ENCODE results near the gene PCYT1A. TPM values are rescaled to one million over a fixed set of nuclear protein-coding genes. Genes with fewer than 3 reads are reported as not detected.
A peak's percentile ranks its signal among the peaks of the same experiment; 100 is the strongest.

PCYT1A gene
- total RNA-seq, 3 donors from 2014 or later = 55.9 to 92.0 (median 56.4) TPM

- intact Hi-C loops (cut with DNase I; ENCODE audit: low total_unique reads) = loop anchor here (5.0 kb wide), 1 partner anchor 110 kb away; the partner anchor contains the start of gene TFRC
- Histone ChIP-seq H3K36me3 (no peaks in the 10 kb centered on the region), H3K9me3 (no peaks in the 10 kb centered on the region), H3K27ac (peak overlapping the region; percentile 40 to 54), H3K4me3 (no peak overlapping the region), H3K4me1 (no peaks in the 10 kb centered on the region), H3K27me3 (no peaks in the 10 kb centered on the region)
- DNase-seq (ENCODE audit: low spot score in 2 of 2) = no peak
- TF ChIP-seq CTCF (IDR thresholded peaks at IDR 0.05) = no peak
- peak in 1 of 3 donors; percentile 21 for TF ChIP-seq POLR2AphosphoS5 (IDR thresholded peaks at IDR 0.05)
Measured at GRCh38 chr3:196192524-196193051, 94.9 kb downstream of the PCYT1A start.

- intact Hi-C loops (cut with DNase I; ENCODE audit: low total_unique reads) = loop anchor here (5.0 kb wide), 1 partner anchor 110 kb away; the partner anchor contains the start of gene TFRC
- no peak for TF ChIP-seq POLR2AphosphoS5 (IDR thresholded peaks at IDR 0.05)
- TF ChIP-seq CTCF (IDR thresholded peaks at IDR 0.05) = no peak
- no peak for TF ChIP-seq POLR2A (IDR thresholded peaks at IDR 0.05)
- DNase-seq (ENCODE audit: low spot score in 2 of 2) = no peak
- H3K36me3 ChIP-seq = no peaks in the 10 kb centered on the region
- H3K27me3 ChIP-seq = no peaks in the 10 kb centered on the region
- no peaks in the 10 kb centered on the region for H3K9me3 ChIP-seq
- H3K27ac ChIP-seq = peak overlapping the region; percentile 40 to 54
- H3K4me1 ChIP-seq = no peaks in the 10 kb centered on the region
- no peak overlapping the region for H3K4me3 ChIP-seq
Measured at GRCh38 chr3:196192036-196192523, 95.4 kb downstream of the PCYT1A start.

- intact Hi-C loops (cut with DNase I; ENCODE audit: low total_unique reads) = loop anchor here (5.0 kb wide), 1 partner anchor 107 kb away; the partner anchor contains the start of gene TFRC
- Histone ChIP-seq H3K27me3 (no peaks in the 10 kb centered on the region), H3K36me3 (no peaks in the 10 kb centered on the region), H3K9me3 (no peaks in the 10 kb centered on the region), H3K4me3 (no peak overlapping the region), H3K4me1 (no peaks in the 10 kb centered on the region), H3K27ac (no peak overlapping the region)
- no peak for TF ChIP-seq POLR2AphosphoS5 (IDR thresholded peaks at IDR 0.05)
- TF ChIP-seq POLR2A (IDR thresholded peaks at IDR 0.05) = no peak
- no peak for TF ChIP-seq CTCF (IDR thresholded peaks at IDR 0.05)
- no peak for DNase-seq (ENCODE audit: low spot score in 2 of 2)
Measured at GRCh38 chr3:196189566-196190347, 97.8 kb downstream of the PCYT1A start.

GRCh38 chr3:196186651-196187573, 100.6 kb downstream of the PCYT1A start:
- Histone ChIP-seq H3K27ac (peak overlapping the region in 1 of 2 donors; percentile 69), H3K27me3 (no peaks in the 10 kb centered on the region), H3K4me3 (peak overlapping the region in 1 of 3 donors; percentile 46), H3K36me3 (no peaks in the 10 kb centered on the region), H3K9me3 (no peaks in the 10 kb centered on the region), H3K4me1 (no peaks in the 10 kb centered on the region)
- no peak for DNase-seq (ENCODE audit: low spot score in 2 of 2)
- intact Hi-C loops (cut with DNase I; ENCODE audit: low total_unique reads) = no loop called here
- TF ChIP-seq POLR2A (IDR thresholded peaks at IDR 0.05) = no peak
- TF ChIP-seq POLR2AphosphoS5 (IDR thresholded peaks at IDR 0.05) = no peak
- TF ChIP-seq CTCF (IDR thresholded peaks at IDR 0.05) = no peak

Measured in breast epithelium (tissue), 4 donors.